Mesendoderm (in vitro differentiated cells): ENCODE measurements around the gene RAC3.

Experiments
- DNase-seq: peaks from one replicate; pipeline ENCODE4 v3.0.0; 2013
- H2AK5ac ChIP-seq: 2 replicates; pipeline ENCODE4 v1.6.1; 2013; ENCODE audit warnings: low read length, inconsistent platforms
- H2BK120ac ChIP-seq: 2 replicates; pipeline ENCODE4 v1.6.1; 2013; ENCODE audit warnings: low read depth, mild to moderate bottlenecking, low read length, moderate library complexity, mixed read lengths
- H2BK15ac ChIP-seq: replicated peaks from 2 replicates; pipeline ENCODE4 v1.6.1; 2013; ENCODE audit warnings: low read depth, mild to moderate bottlenecking, moderate library complexity
- H2BK5ac ChIP-seq: 2 replicates; pipeline ENCODE4 v1.6.1; 2013; ENCODE audit warnings: low read length, inconsistent platforms
- H3K18ac ChIP-seq: 2 replicates; pipeline ENCODE4 v1.6.1; 2013; ENCODE audit warnings: mild to moderate bottlenecking, low read length, mixed read lengths
- H3K23ac ChIP-seq: one replicate; pipeline ENCODE4 v1.6.1; 2013; ENCODE audit warnings: low read length
- H3K27ac ChIP-seq: 2 replicates; pipeline ENCODE4 v1.5.1; 2013; ENCODE audit warnings: low read depth, mild to moderate bottlenecking, inconsistent platforms, low read length, moderate library complexity
- H3K27me3 ChIP-seq: 2 replicates; pipeline ENCODE4 v1.6.1; 2013; ENCODE audit warnings: low read length, control low read depth, mild to moderate bottlenecking, inconsistent platforms; ENCODE audit not compliant: insufficient read depth, poor library complexity
- H3K36me3 ChIP-seq: 2 replicates; pipeline ENCODE4 v1.6.1; 2013; ENCODE audit warnings: low read length, inconsistent platforms; ENCODE audit not compliant: control insufficient read depth, insufficient read depth
- H3K4ac ChIP-seq: one replicate; pipeline ENCODE4 v1.6.1; 2013; ENCODE audit warnings: low read depth, mild to moderate bottlenecking, low read length, moderate library complexity
- H3K4me1 ChIP-seq: 2 replicates; pipeline ENCODE4 v1.6.1; 2013; ENCODE audit warnings: low read depth, low read length, inconsistent platforms; ENCODE audit not compliant: control insufficient read depth
- H3K4me2 ChIP-seq: 2 replicates; pipeline ENCODE4 v1.6.1; 2013; ENCODE audit warnings: low read length
- H3K4me3 ChIP-seq: 2 replicates; pipeline ENCODE4 v1.5.1; 2013; ENCODE audit warnings: mild to moderate bottlenecking, low read length
- H3K56ac ChIP-seq: one replicate; pipeline ENCODE4 v1.6.1; 2013; ENCODE audit warnings: low read length
- H3K79me1 ChIP-seq: 2 replicates; pipeline ENCODE4 v1.6.1; 2013; ENCODE audit warnings: low read length, inconsistent platforms
- H3K79me2 ChIP-seq: 2 replicates; pipeline ENCODE4 v1.6.1; 2013; ENCODE audit warnings: mild to moderate bottlenecking, low read length; ENCODE audit not compliant: control insufficient read depth, insufficient read depth
- H3K9ac ChIP-seq: 2 replicates; pipeline ENCODE4 v1.6.1; 2013; ENCODE audit warnings: low read length, inconsistent platforms
- H4K5ac ChIP-seq: one replicate; pipeline ENCODE4 v1.6.1; 2013; ENCODE audit warnings: low read length
- H4K8ac ChIP-seq: one replicate; pipeline ENCODE4 v1.6.1; 2013; ENCODE audit warnings: low read depth, mild to moderate bottlenecking, control low read depth, low read length, moderate library complexity
- WGBS: extraction: QIAGEN DNeasy Blood & Tissue Kit; methylation state at CpG from one replicate; pipeline ENCODE4 v1.1.7; 2013; ENCODE audit warnings: low lambda C conversion rate, missing lambda C conversion rate; ENCODE audit not compliant: insufficient coverage; ENCODE audit errors: extremely low coverage; 5-methylcytosine and 5-hydroxymethylcytosine counted together

RAC3 gene

GRCh38 chr17:82014432-82014831 is 17.0 kb upstream of the RAC3 start:
- H3K4me3 ChIP-seq = no peak overlapping the region
- no peak overlapping the region for H4K8ac ChIP-seq
- no peak overlapping the region for H3K56ac ChIP-seq
- no peak overlapping the region for H2BK5ac ChIP-seq
- no peak overlapping the region for H2BK120ac ChIP-seq
- no peaks in the 10 kb centered on the region for H3K27me3 ChIP-seq
- H3K79me2 ChIP-seq = no peaks in the 10 kb centered on the region
- no peak for DNase-seq
- no peaks in the 10 kb centered on the region for H3K4me1 ChIP-seq
- no peak overlapping the region for H3K4ac ChIP-seq
- H3K18ac ChIP-seq = no peak overlapping the region
- no peak overlapping the region for H2AK5ac ChIP-seq
- no peak overlapping the region for H3K23ac ChIP-seq
- no peaks in the 10 kb centered on the region for H3K79me1 ChIP-seq
- H3K9ac ChIP-seq = no peak overlapping the region
- H3K4me2 ChIP-seq = no peak overlapping the region
- no CpG with 5 or more reads among the region's 23 CpGs for WGBS
- no peak overlapping the region for H3K27ac ChIP-seq
- no peak overlapping the region for H2BK15ac ChIP-seq
- no peaks in the 10 kb centered on the region for H3K36me3 ChIP-seq
- H4K5ac ChIP-seq = no peak overlapping the region

GRCh38 chr17:82014971-82015310 is 16.5 kb upstream of the RAC3 start:
- no peak overlapping the region for H2AK5ac ChIP-seq
- H3K18ac ChIP-seq = no peak overlapping the region
- no peak overlapping the region for H2BK5ac ChIP-seq
- H3K79me1 ChIP-seq = no peaks in the 10 kb centered on the region
- no peak overlapping the region for H2BK120ac ChIP-seq
- H3K27ac ChIP-seq = no peak overlapping the region
- DNase-seq = no peak
- H2BK15ac ChIP-seq = no peak overlapping the region
- no peak overlapping the region for H3K4me2 ChIP-seq
- no peak overlapping the region for H3K56ac ChIP-seq
- no peak overlapping the region for H3K9ac ChIP-seq
- no peak overlapping the region for H3K4me3 ChIP-seq
- H3K4me1 ChIP-seq = no peaks in the 10 kb centered on the region
- no CpG with 5 or more reads among the region's 13 CpGs for WGBS
- no peak overlapping the region for H3K4ac ChIP-seq
- no peaks in the 10 kb centered on the region for H3K36me3 ChIP-seq
- H3K23ac ChIP-seq = no peak overlapping the region
- no peak overlapping the region for H4K8ac ChIP-seq
- no peak overlapping the region for H4K5ac ChIP-seq
- no peaks in the 10 kb centered on the region for H3K79me2 ChIP-seq
- H3K27me3 ChIP-seq = no peaks in the 10 kb centered on the region

- DNase-seq = no peak
- no peak overlapping the region for H3K56ac ChIP-seq
- no peak overlapping the region for H3K9ac ChIP-seq
- no peaks in the 10 kb centered on the region for H3K79me2 ChIP-seq
- no peak overlapping the region for H3K4me3 ChIP-seq
- H3K23ac ChIP-seq = no peak overlapping the region
- no peak overlapping the region for H2BK120ac ChIP-seq
- no peak overlapping the region for H2BK15ac ChIP-seq
- H2AK5ac ChIP-seq = no peak overlapping the region
- H3K18ac ChIP-seq = no peak overlapping the region
- H2BK5ac ChIP-seq = no peak overlapping the region
- no peak overlapping the region for H3K4ac ChIP-seq
- no peaks in the 10 kb centered on the region for H3K27me3 ChIP-seq
- H3K4me1 ChIP-seq = no peaks in the 10 kb centered on the region
- H3K36me3 ChIP-seq = no peaks in the 10 kb centered on the region
- H3K79me1 ChIP-seq = no peaks in the 10 kb centered on the region
- H3K27ac ChIP-seq = no peak overlapping the region
- no CpG with 5 or more reads among the region's 24 CpGs for WGBS
- no peak overlapping the region for H4K8ac ChIP-seq
- no peak overlapping the region for H3K4me2 ChIP-seq
- no peak overlapping the region for H4K5ac ChIP-seq
Observed at GRCh38 chr17:82015311-82015971, 16.0 kb upstream of the RAC3 start.

- Histone ChIP-seq H3K79me1 (peaks cover under 1% of the 10 kb centered on the region), H3K18ac (no peak overlapping the region), H3K23ac (no peak overlapping the region), H3K27me3 (no peaks in the 10 kb centered on the region), H3K4ac (no peak overlapping the region), H2AK5ac (no peak overlapping the region), H3K4me1 (no peaks in the 10 kb centered on the region), H3K4me2 (no peak overlapping the region), H3K4me3 (no peak overlapping the region), H2BK15ac (no peak overlapping the region), H3K9ac (no peak overlapping the region), H2BK120ac (no peak overlapping the region), H3K36me3 (no peaks in the 10 kb centered on the region), H2BK5ac (no peak overlapping the region), H3K27ac (no peak overlapping the region), H4K5ac (no peak overlapping the region), H3K56ac (no peak overlapping the region), H4K8ac (no peak overlapping the region), H3K79me2 (peaks cover under 1% of the 10 kb centered on the region)
- DNase-seq = no peak
- WGBS = no CpG with 5 or more reads among the region's 28 CpGs
Observed at GRCh38 chr17:82016061-82016874, 15.2 kb upstream of the RAC3 start.

- H3K4me2 ChIP-seq = no peak overlapping the region
- DNase-seq = no peak
- H2BK15ac ChIP-seq = no peak overlapping the region
- H3K9ac ChIP-seq = no peak overlapping the region
- H3K23ac ChIP-seq = no peak overlapping the region
- H2BK120ac ChIP-seq = no peak overlapping the region
- H3K4me1 ChIP-seq = no peaks in the 10 kb centered on the region
- H3K27me3 ChIP-seq = no peaks in the 10 kb centered on the region
- no peak overlapping the region for H4K8ac ChIP-seq
- no peak overlapping the region for H3K56ac ChIP-seq
- H3K27ac ChIP-seq = no peak overlapping the region
- H2BK5ac ChIP-seq = no peak overlapping the region
- H3K36me3 ChIP-seq = no peaks in the 10 kb centered on the region
- no peak overlapping the region for H3K18ac ChIP-seq
- H3K79me2 ChIP-seq = peaks cover 4% of the 10 kb centered on the region
- peaks cover 5% of the 10 kb centered on the region for H3K79me1 ChIP-seq
- no peak overlapping the region for H3K4me3 ChIP-seq
- H3K4ac ChIP-seq = no peak overlapping the region
- H2AK5ac ChIP-seq = no peak overlapping the region
- no CpG with 5 or more reads among the region's 24 CpGs for WGBS
- H4K5ac ChIP-seq = no peak overlapping the region
Observed at GRCh38 chr17:82016875-82017459, 14.5 kb upstream of the RAC3 start.
